Measurements from ENCODE around the gene TIGD3. TPM values are rescaled to one million over a fixed set of nuclear protein-coding genes. Genes with fewer than 3 reads are reported as not detected.

The TIGD3 gene
- total and polyA plus RNA-seq, 10 of the 15 experiments (the other 5 are each of a cell fraction or from before 2014, with no cell fraction given), result 0.13 to 1.4 (median 0.57) TPM

DNA sequence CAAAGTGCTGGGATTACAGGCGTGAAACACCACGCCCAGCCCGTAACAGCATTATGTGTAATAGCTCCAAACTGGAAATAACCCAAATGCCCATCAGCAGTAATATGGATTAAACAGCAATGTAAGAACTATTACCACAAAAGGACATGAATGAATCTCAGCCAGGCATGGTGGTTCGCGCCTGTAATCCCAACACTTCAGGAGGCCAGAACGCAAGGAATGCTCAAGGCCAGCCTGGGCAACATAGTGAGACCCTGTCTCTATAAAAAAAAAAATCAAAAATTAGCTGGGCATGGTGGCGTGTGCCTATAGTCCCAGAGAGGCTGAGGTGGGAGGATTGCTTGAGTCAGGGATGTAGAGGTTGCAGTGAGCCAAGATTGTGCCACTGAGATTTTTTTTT, 24.0 kb upstream of the TIGD3 start:
- Histone ChIP-seq H3K36me3 (ENCODE audit: control insufficient read depth in 2 of 2, insufficient read depth in 2 of 2, low read length in 1 of 2) (no peaks in the 10 kb centered on the region), H3K9ac (ENCODE audit: control insufficient read depth, insufficient read depth, low read length) (no peak overlapping the region), H3K27me3 (replicated peaks in 1 of 2; ENCODE audit: control insufficient read depth in 2 of 2, insufficient read depth in 2 of 2, low read length in 1 of 2) (no peaks in the 10 kb centered on the region), H3K4me2 (ENCODE audit: control insufficient read depth, insufficient read depth) (no peak overlapping the region), H3K79me2 (ENCODE audit: control insufficient read depth, insufficient read depth, low read length) (peaks cover 19% of the 10 kb centered on the region), H4K20me1 (ENCODE audit: control insufficient read depth, insufficient read depth) (no peaks in the 10 kb centered on the region), H3K27ac (ENCODE audit: control insufficient read depth, insufficient read depth) (no peak overlapping the region), H3K4me3 (no peak overlapping the region), H3K4me1 (ENCODE audit: control insufficient read depth, insufficient read depth, low read length) (peaks cover 8% of the 10 kb centered on the region; the same call in 1 of the 2 replicates), H3K9me3 (replicated peaks; ENCODE audit: control insufficient read depth, insufficient read depth, low read length) (no peaks in the 10 kb centered on the region), H2AFZ (ENCODE audit: control insufficient read depth, low read depth, low read length) (peak overlapping the region; percentile 11; the same call in 1 of the 2 replicates)
- ChIA-PET RAD21 (ENCODE audit: unreplicated experiment) (interaction anchor here (0.6 to 3.3 kb wide), 14 partner anchors 15 to 482 kb away, joined by 3 to 53 read pairs (median 6); partner anchors contain the start of genes CDC42EP2 and POLA2), SMC1A (ENCODE audit: uncharacterized antibody, unreplicated experiment) (interaction anchor here (0.6 to 6.6 kb wide), 15 partner anchors 14 to 482 kb away, joined by 3 to 64 read pairs (median 4); no protein-coding TSS in a partner anchor), POLR2A (interaction anchor here (0.5 to 2.6 kb wide), 11 partner anchors 8 to 959 kb away, joined by 3 to 11 read pairs (median 6); partner anchors contain the start of genes POLA2 and YIF1A), CTCF (interaction anchor here (0.6 to 9.3 kb wide), 43 partner anchors 7 to 957 kb away, joined by 3 to 261 read pairs (median 5); partner anchors contain the start of genes CAPN1, CDC42EP2, FAM89B and POLA2)
- in situ Hi-C loops (cut with MboI), result no loop called here
- no TSS peak for BruUV-seq (replicated peaks)
- no peak for DNase-seq (ENCODE audit: low read depth, low spot score)
- ATAC-seq, result no peak
- no peak for FAIRE-seq
- intact Hi-C loops (cut with micrococcal nuclease; ENCODE audit: unreplicated experiment), result loop anchor here (1.0 to 10.0 kb wide), 3 partner anchors 55 to 216 kb away; partner anchors contain the start of genes POLA2, TM7SF2 and ZNHIT2
- 50% methylated on average over 7 of the region's 7 CpGs for WGBS (ENCODE audit: insufficient coverage, insufficient replicate concordance, low lambda C conversion rate, missing lambda C conversion rate)
- TF ChIP-seq EP300 (IDR thresholded peaks at IDR 0.05; ENCODE audit: borderline replicate concordance in 1 of 2, control insufficient read depth in 1 of 2, low read depth in 2 of 2, low read length in 2 of 2) (no peak), ZNF687 (IDR thresholded peaks at IDR 0.05) (no peak), RFX5 (IDR thresholded peaks at IDR 0.05; ENCODE audit: low read depth, low read length) (no peak), POLR2AphosphoS5 (IDR thresholded peaks at IDR 0.05; ENCODE audit: low read length) (no peak), PBX3 (IDR thresholded peaks at IDR 0.05; ENCODE audit: insufficient replicate concordance, low read depth, low read length) (no peak), USF2 (IDR thresholded peaks at IDR 0.05; ENCODE audit: borderline replicate concordance, low read depth, low read length) (no peak), ETV6 (conservative IDR thresholded peaks at IDR 0.05 in 1 of 2, IDR thresholded peaks at IDR 0.05 in 1 of 2; ENCODE audit: borderline replicate concordance in 1 of 2, low read depth in 1 of 2) (no peak), ZZZ3 (IDR thresholded peaks at IDR 0.05; ENCODE audit: control insufficient read depth, insufficient read length, low read depth) (no peak), RELB (IDR thresholded peaks at IDR 0.05; ENCODE audit: low read depth) (no peak), POU2F2 (IDR thresholded peaks at IDR 0.05; ENCODE audit: borderline replicate concordance, low read depth, low read length) (no peak), ZNF384 (IDR thresholded peaks at IDR 0.05; ENCODE audit: borderline replicate concordance, low read depth, low read length) (no peak), GABPA (IDR thresholded peaks at IDR 0.05; ENCODE audit: low read depth) (no peak)
